Measurements from ENCODE around the gene CTNNA3.

CTNNA3 gene

DNA sequence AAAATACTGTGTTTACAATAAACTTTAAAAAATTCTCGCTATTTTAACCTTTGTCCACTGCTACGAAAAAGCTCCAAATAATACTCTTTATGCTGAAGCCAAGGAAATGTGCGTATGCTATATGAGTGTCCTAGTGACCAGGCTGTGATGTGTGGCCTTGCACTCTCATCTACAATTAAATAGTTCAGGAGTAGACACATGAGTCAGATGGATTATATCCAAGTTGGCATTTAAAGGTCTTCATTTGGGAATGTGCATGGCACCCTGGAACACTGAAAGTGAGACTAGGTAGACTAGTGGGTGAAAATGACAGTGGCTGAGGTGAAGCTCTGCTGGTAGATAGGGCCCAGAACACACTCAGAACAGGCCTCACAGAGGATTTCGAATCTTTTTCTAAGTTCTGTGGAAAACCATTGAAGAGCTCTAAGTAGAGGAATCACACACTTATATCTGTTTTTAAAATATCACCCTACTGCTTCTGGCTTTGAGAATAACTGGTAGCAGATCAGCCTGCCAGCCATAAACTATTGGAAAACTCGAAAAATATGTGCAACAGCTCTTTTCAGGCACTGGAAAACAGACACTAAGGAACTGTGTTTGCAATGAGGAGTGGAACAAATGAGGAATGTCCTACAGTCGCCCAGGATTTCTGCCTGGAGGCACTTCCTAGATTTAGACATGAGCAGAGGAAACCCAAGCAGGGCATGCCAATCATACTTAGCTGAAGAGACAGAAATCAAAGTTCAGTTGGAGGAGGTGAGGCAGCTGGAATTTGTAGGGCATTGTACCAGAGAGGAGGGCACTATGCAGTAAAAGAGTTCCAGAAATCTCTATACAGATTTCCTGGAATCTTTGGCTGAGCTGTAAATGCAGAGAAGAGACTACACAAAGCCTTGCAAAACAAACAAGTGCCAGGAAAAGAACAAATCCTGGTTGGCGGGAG is 1374.0 kb downstream of the CTNNA3 start:
- no peak for DNase-seq (ENCODE audit: low read depth)

DNA sequence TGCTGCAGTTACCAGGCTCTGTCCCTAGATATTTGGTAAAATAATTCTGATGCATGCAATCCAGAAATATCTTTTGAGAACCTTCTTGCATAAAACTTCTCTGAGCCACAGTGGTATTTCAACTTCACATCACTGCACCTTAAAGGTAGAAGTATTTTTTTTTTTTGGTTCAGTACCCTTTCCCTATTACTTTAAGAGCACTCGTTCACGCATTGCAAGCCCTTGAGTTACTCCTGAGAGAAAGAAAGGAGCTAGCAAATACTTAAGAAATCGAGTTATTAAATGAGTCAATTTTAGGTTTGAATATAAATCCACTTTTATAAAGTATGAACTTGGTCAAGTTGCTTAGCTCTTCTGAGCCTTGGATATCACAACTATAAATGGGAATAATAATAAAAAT is 1377.2 kb downstream of the CTNNA3 start:
- H3K4me3 ChIP-seq (ENCODE audit: control insufficient read depth, low read depth, low read length): no peak overlapping the region
- TF ChIP-seq, protein P1, sequence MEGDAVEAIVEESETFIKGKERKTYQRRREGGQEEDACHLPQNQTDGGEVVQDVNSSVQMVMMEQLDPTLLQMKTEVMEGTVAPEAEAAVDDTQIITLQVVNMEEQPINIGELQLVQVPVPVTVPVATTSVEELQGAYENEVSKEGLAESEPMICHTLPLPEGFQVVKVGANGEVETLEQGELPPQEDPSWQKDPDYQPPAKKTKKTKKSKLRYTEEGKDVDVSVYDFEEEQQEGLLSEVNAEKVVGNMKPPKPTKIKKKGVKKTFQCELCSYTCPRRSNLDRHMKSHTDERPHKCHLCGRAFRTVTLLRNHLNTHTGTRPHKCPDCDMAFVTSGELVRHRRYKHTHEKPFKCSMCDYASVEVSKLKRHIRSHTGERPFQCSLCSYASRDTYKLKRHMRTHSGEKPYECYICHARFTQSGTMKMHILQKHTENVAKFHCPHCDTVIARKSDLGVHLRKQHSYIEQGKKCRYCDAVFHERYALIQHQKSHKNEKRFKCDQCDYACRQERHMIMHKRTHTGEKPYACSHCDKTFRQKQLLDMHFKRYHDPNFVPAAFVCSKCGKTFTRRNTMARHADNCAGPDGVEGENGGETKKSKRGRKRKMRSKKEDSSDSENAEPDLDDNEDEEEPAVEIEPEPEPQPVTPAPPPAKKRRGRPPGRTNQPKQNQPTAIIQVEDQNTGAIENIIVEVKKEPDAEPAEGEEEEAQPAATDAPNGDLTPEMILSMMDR (IDR thresholded peaks at IDR 0.05; ENCODE audit: control insufficient read depth, insufficient read depth, low read depth, low read length, missing control alignments): no peak
- no peak for DNase-seq (ENCODE audit: low read depth)

More for the DNA sequence above, 1374.0 kb downstream of the CTNNA3 start:
- TF ChIP-seq, protein P1 (IDR thresholded peaks at IDR 0.05; ENCODE audit: control insufficient read depth, insufficient read depth, low read depth, low read length, missing control alignments): no peak
- H3K4me3 ChIP-seq (ENCODE audit: control insufficient read depth, low read depth, low read length): no peak overlapping the region

DNA sequence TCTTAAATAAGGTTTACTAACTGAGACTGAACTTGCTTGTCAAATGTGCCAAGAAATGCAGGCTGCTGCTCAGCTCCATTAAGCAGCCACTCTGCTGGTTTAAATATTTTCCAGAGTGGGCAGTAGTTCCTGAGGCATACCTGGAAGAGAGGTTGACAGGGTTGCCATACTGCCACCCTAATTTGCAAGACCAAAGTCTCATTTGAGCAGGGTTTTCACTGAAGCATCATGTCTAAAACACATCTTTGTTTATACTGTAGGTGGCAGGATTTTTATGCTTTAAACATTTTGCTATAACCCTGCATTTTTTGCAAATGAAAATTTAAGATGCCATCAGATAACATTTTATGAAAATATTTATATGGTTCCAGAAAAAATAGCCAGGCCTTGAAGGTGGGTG is 1388.2 kb downstream of the CTNNA3 start:
- TF ChIP-seq, protein P1 (IDR thresholded peaks at IDR 0.05; ENCODE audit: control insufficient read depth, insufficient read depth, low read depth, low read length, missing control alignments): no peak
- DNase-seq (ENCODE audit: low read depth): no peak
- no peak overlapping the region for H3K4me3 ChIP-seq (ENCODE audit: control insufficient read depth, low read depth, low read length)

DNA sequence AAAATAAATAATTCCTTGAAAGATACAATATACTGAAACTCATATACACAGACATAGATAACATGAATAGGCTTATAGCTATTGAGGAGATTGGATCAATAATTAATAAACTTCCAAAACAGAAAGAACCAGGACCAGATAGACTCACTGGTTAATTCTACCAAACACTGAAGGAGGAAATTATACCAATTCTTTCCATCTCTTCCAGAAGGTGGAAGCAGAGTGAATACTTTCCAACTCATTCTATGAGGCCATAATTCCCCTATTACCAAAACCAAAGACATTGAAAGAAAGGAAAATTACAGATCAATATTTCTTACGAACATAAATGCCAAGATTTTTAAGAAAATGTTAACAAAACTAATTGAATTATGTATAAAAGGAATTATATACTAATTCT is 1394.9 kb downstream of the CTNNA3 start:
- TF ChIP-seq, protein P1 (IDR thresholded peaks at IDR 0.05; ENCODE audit: control insufficient read depth, insufficient read depth, low read depth, low read length, missing control alignments): no peak
- DNase-seq (ENCODE audit: low read depth): no peak
- H3K4me3 ChIP-seq (ENCODE audit: control insufficient read depth, low read depth, low read length): no peak overlapping the region

DNA sequence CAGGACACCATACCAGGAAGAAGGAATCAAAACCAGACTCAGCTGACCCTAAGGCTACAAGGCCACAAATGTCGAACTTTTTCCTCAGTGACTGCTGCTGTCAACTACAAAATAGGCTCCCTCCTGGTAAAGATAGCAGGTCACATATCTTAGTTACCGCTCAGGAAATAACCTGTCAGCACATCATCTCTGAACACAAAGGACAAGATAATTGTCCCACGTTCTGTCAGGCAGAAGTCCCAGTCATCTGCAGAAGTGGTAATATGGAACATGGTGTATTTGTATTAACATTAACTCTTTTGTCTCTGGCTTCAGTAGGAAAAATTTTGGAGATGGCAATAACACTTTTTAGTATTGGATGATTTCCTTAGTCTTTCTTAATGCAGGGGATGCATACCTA is 1400.4 kb downstream of the CTNNA3 start:
- H3K4me3 ChIP-seq (ENCODE audit: control insufficient read depth, low read depth, low read length): no peak overlapping the region
- DNase-seq (ENCODE audit: low read depth): no peak
- TF ChIP-seq, protein P1 (IDR thresholded peaks at IDR 0.05; ENCODE audit: control insufficient read depth, insufficient read depth, low read depth, low read length, missing control alignments): no peak

DNA sequence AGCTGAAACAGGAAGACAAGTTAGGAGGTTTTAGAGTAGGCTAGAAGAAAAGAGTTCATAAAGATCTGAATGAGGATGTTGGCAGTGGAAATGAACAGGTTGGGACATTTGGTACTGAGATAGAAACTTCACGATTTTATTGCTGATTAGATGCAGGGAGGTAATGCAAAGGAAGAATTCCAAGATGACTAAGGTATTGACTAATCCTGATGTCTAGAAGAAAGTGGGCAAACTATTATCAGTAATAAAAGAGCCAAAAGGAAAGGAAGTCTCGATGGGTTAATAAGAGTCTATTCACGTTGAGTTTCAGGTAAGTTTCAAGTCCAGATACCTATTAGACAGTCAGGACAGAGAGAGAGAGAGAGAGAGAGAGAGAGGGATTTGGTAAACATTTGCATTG is 1401.5 kb downstream of the CTNNA3 start:
- no peak for DNase-seq (ENCODE audit: low read depth)
- H3K4me3 ChIP-seq (ENCODE audit: control insufficient read depth, low read depth, low read length): no peak overlapping the region
- TF ChIP-seq, protein P1 (IDR thresholded peaks at IDR 0.05; ENCODE audit: control insufficient read depth, insufficient read depth, low read depth, low read length, missing control alignments): no peak
